ENCODE measurements around the gene SDR39U1. TPM values are rescaled to one million over a fixed set of nuclear protein-coding genes. Genes with fewer than 3 reads are reported as not detected.
A peak's percentile ranks its signal among the peaks of the same experiment; 100 is the strongest.

Gene SDR39U1
- total RNA-seq, 1 donor from 2014 or later, result 68.2 TPM

DNA sequence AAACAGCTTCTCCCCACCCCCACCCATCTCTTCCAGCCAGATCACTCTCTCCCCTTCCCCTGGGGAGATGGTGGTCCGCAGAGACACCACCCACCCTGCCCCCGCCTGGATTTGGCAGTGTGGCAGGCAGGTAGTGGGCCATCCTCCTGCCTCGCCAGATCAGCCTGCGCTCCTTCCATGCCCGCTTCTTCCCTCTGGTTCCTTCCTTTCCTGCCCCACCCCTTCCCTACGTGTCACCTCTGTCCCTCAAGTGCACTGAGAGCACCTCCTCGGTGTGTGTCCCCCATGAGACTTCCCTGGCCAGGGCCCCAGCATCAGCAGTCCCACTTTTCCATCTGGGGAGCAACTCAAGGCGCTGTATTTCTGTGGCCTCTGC is 43.1 kb downstream of the SDR39U1 start:
- no peak for DNase-seq (ENCODE audit: low spot score, unreplicated experiment)
- no peaks in the 10 kb centered on the region for H3K9me3 Mint-ChIP-seq (ENCODE audit: low read depth)
- TF ChIP-seq, protein P1, sequence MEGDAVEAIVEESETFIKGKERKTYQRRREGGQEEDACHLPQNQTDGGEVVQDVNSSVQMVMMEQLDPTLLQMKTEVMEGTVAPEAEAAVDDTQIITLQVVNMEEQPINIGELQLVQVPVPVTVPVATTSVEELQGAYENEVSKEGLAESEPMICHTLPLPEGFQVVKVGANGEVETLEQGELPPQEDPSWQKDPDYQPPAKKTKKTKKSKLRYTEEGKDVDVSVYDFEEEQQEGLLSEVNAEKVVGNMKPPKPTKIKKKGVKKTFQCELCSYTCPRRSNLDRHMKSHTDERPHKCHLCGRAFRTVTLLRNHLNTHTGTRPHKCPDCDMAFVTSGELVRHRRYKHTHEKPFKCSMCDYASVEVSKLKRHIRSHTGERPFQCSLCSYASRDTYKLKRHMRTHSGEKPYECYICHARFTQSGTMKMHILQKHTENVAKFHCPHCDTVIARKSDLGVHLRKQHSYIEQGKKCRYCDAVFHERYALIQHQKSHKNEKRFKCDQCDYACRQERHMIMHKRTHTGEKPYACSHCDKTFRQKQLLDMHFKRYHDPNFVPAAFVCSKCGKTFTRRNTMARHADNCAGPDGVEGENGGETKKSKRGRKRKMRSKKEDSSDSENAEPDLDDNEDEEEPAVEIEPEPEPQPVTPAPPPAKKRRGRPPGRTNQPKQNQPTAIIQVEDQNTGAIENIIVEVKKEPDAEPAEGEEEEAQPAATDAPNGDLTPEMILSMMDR (IDR thresholded peaks at IDR 0.05; ENCODE audit: unreplicated experiment), result no peak
- no peaks in the 10 kb centered on the region for H3K36me3 Mint-ChIP-seq (ENCODE audit: insufficient read depth)
- H3K4me1 Mint-ChIP-seq (ENCODE audit: low read depth), result peaks cover 26% of the 10 kb centered on the region
- peak overlapping the region; percentile 76 for H3K27ac Mint-ChIP-seq
- H3K27me3 Mint-ChIP-seq, result peaks cover 7% of the 10 kb centered on the region
- peak overlapping the region; percentile 88 for H3K4me3 Mint-ChIP-seq (ENCODE audit: low read depth)

DNA sequence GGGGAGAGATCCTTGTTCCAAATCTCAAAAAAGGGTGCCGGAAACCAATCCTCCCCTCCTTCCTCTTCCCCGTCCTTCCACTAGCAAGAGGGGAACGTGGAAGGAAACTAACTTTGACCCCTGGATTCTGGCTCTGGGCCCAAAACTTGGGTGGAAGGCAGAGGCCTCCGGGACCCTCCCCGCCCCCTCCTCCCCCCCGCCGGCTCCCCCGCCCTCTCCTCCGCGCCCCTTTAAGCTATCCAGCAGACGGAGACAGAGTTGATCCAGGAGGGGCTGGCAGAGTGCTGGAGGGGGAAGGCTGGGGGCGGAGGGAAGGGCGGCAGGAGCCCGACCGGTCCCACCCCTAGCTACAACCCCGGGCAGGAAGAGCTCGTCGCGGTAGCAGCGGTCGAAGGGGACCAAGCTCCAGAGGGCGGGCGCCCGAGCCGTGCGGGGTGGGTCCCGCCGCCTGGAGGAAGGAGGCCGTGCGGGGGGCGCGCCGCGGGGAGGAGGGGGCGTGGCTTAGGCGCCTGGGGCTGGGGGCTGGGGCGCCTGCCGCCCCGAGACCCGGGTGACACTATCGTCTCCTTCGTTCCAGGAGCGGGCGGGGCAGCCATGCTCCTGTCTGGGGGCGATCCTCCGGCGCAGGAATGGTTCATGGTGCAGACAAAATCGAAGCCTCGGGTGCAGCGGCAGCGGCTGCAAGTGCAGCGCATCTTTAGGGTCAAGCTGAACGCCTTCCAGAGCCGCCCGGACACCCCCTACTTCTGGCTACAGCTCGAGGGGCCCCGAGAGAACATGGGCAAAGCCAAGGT is 43.7 kb downstream of the SDR39U1 start, which contains the start of gene NYNRIN:
Gene NYNRIN, plus strand, starts transcription at position 351 of the 794 bp plus-strand sequence. Its CDS starts 244 bp downstream, at position 595.
- peak within 1 kb of the TSS; percentile 88 for H3K4me3 Mint-ChIP-seq (ENCODE audit: low read depth)
- TF ChIP-seq, protein P1 (IDR thresholded peaks at IDR 0.05; ENCODE audit: unreplicated experiment), result no peak
- peak within 1 kb of the TSS; percentile 76 for H3K27ac Mint-ChIP-seq
- H3K27me3 Mint-ChIP-seq, result peaks cover 10% of the 10 kb centered on the region
- DNase-seq (ENCODE audit: low spot score, unreplicated experiment), result peak; percentile 49
- peaks cover 26% of the 10 kb centered on the region for H3K4me1 Mint-ChIP-seq (ENCODE audit: low read depth)
- H3K36me3 Mint-ChIP-seq (ENCODE audit: insufficient read depth), result no peaks in the 10 kb centered on the region
- no peaks in the 10 kb centered on the region for H3K9me3 Mint-ChIP-seq (ENCODE audit: low read depth)

DNA sequence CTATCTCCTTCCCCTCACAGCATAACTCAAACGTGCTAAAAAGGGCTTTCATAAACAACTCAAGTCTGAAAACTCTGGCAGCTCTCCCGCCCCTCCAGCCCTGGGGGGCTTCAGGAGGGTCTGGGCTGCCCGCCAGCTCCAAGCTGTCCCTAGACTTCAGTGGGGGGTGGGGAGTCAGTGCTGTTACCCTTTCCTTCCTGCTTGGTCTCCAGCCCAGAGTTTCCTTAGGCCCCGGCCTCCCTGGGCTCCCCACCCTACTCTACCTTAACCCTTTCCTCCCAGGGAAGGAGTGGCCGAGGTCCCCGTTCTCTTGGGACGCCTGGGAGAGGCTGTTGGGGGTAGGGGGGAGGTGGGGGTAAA is 44.3 kb downstream of the SDR39U1 start:
- H3K36me3 Mint-ChIP-seq (ENCODE audit: insufficient read depth), result no peaks in the 10 kb centered on the region
- H3K4me1 Mint-ChIP-seq (ENCODE audit: low read depth), result peaks cover 26% of the 10 kb centered on the region
- H3K4me3 Mint-ChIP-seq (ENCODE audit: low read depth), result peak overlapping the region; percentile 48
- H3K27ac Mint-ChIP-seq, result no peak overlapping the region
- TF ChIP-seq, protein P1 (IDR thresholded peaks at IDR 0.05; ENCODE audit: unreplicated experiment), result no peak
- H3K27me3 Mint-ChIP-seq, result peaks cover 10% of the 10 kb centered on the region
- DNase-seq (ENCODE audit: low spot score, unreplicated experiment), result no peak
- no peaks in the 10 kb centered on the region for H3K9me3 Mint-ChIP-seq (ENCODE audit: low read depth)

DNA sequence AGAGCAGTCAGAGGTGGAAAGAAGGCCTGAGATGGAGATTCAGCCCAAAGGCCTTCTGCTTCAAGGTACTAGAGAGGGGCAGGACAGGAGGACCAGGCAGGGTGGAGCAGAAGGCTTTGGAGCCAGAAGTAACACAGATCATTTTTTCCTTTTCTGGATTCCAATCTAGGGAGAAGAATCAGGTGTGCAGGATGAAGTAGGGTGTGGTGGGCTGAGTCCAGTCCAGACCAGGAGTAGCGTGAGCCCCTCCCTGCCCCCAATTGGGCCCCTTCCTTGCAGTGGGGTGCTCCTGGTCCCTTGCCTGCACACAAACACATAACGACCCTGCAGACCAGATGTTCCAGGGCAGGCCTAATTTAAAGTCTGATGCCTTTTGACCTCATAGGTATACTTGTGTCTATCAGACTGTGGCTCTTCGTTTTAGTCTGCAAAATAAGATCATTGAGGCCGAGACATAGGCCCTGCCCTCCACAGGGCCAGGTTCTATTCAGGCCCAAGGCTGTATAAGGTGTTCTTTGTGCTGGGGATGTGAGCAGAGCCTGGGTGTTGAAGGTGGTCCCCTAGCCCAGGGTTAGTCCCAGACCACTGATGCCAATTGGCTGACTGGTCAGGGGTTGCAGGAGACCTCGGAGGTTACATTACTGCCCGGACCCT is 44.8 kb downstream of the SDR39U1 start:
- Mint-ChIP-seq H3K4me1 (ENCODE audit: low read depth) (peaks cover 21% of the 10 kb centered on the region), H3K27me3 (peaks cover 10% of the 10 kb centered on the region), H3K27ac (no peak overlapping the region), H3K36me3 (ENCODE audit: insufficient read depth) (no peaks in the 10 kb centered on the region), H3K4me3 (ENCODE audit: low read depth) (peak overlapping the region; percentile 48), H3K9me3 (ENCODE audit: low read depth) (no peaks in the 10 kb centered on the region)
- TF ChIP-seq, protein P1 (IDR thresholded peaks at IDR 0.05; ENCODE audit: unreplicated experiment), result no peak
- DNase-seq (ENCODE audit: low spot score, unreplicated experiment), result no peak

DNA sequence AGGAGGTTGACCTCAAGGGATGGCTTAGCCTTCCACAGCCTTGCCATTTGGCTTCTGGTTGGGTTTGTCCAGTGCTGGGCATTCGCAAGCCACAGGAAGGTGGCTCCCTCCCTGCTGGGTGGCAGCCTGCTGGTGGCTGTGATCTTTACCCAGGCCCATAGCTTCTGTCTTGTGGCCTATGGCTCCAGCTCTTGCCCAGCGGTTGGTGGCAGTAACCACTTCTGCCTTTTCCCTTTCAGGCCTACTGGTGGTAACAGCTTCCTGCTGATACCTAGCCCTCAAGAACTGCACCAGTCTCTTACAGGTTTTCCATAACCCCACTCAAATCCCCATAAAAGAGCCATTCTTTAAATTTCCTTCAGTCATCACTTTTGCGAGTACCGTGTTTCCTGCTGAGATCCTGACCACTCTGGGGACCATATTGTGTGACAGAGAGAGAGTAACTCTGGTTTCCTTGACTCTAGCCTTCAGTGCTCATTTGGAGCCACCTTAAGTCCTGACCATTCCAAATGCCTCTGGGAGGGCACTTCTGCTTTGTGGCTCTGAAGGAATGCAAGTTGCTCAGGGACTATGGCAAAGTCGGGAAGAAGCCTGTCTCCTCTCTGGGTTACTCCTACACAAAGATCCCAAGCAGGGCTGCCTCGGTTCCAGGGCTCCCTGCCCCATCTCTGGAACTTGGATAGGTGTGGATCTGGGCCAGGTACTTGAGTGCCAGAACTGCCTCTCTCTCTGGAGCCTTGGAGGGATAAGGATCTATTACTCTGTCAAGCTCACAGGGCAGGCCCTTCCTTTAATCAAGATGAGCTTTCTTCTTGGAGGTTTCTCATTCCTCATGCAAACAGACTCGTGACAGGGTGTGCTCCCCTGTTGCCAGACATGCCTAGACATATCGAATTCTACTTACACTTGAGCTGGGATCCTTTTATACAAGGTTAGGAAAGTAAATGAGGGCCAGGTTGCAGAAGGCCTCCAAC is 46.7 kb downstream of the SDR39U1 start:
- Mint-ChIP-seq H3K9me3 (ENCODE audit: low read depth) (no peaks in the 10 kb centered on the region), H3K4me1 (ENCODE audit: low read depth) (peaks cover 13% of the 10 kb centered on the region), H3K27me3 (peaks cover 12% of the 10 kb centered on the region), H3K4me3 (ENCODE audit: low read depth) (no peak overlapping the region), H3K27ac (no peak overlapping the region), H3K36me3 (ENCODE audit: insufficient read depth) (no peaks in the 10 kb centered on the region)
- TF ChIP-seq, protein P1 (IDR thresholded peaks at IDR 0.05; ENCODE audit: unreplicated experiment), result no peak
- no peak for DNase-seq (ENCODE audit: low spot score, unreplicated experiment)

All from progenitor cell of endocrine pancreas (in vitro differentiated cells).